ENCODE measurements around the gene FBLN7.

GRCh38 chr2:112156152-112156986, 18.2 kb downstream of the FBLN7 start:
- TF ChIP-seq CTCF (IDR thresholded peaks at IDR 0.05) = no peak
- no peak for TF ChIP-seq POLR2A (IDR thresholded peaks at IDR 0.05)
- no peak for TF ChIP-seq POLR2AphosphoS5 (IDR thresholded peaks at IDR 0.05)

All from gastroesophageal sphincter (tissue), 3 donors.